Astrocyte (in vitro differentiated cells and primary cell): ENCODE measurements around the gene PGP. TPM values are rescaled to one million over a fixed set of nuclear protein-coding genes. Genes with fewer than 3 reads are reported as not detected.

Experiments
- DNase-seq: peaks from one replicate; pipeline ENCODE4 v3.0.0-alpha.2; 2010; ENCODE audit warnings: low read depth
- FAIRE-seq: peaks from 2 replicates; lab custom pipeline; 2011; peaks lifted over from hg19 to GRCh38; lab: Jason Lieb, UNC
- H2AFZ ChIP-seq: 2 replicates; pipeline ENCODE4 v1.6.0; 2012; ENCODE audit warnings: low read depth, low read length, inconsistent platforms
- H3K27ac ChIP-seq: 2 replicates; pipeline ENCODE4 v1.5.1; 2011; ENCODE audit warnings: low read depth, low read length, inconsistent platforms
- H3K27me3 ChIP-seq: 2 replicates; pipeline ENCODE4 v1.6.0; 2011; ENCODE audit warnings: low read length, inconsistent platforms; ENCODE audit not compliant: insufficient read depth
- H3K36me3 ChIP-seq: 2 replicates; pipeline ENCODE4 v1.5.1; 2011; ENCODE audit warnings: low read length, inconsistent platforms; ENCODE audit not compliant: insufficient read depth
- H3K4me1 ChIP-seq: 2 replicates; pipeline ENCODE4 v1.5.1; 2011; ENCODE audit warnings: low read length, inconsistent platforms; ENCODE audit not compliant: insufficient read depth
- H3K4me2 ChIP-seq: 2 replicates; pipeline ENCODE4 v1.6.0; 2012; ENCODE audit warnings: low read length, inconsistent platforms
- H3K4me3 ChIP-seq: 2 replicates; pipeline ENCODE4 v1.5.1; 2011; ENCODE audit warnings: low read depth, mild to moderate bottlenecking, low read length, inconsistent platforms; ENCODE audit not compliant: insufficient read depth
- H3K79me2 ChIP-seq: 2 replicates; pipeline ENCODE4 v1.6.0; 2012; ENCODE audit warnings: mild to moderate bottlenecking, low read length, inconsistent platforms; ENCODE audit not compliant: insufficient read depth
- H3K9ac ChIP-seq: 2 replicates; pipeline ENCODE4 v1.6.0; 2012; ENCODE audit warnings: mild to moderate bottlenecking, low read length, inconsistent platforms
- H3K9me3 ChIP-seq: 2 replicates; pipeline ENCODE4 v1.5.1; 2012; ENCODE audit warnings: low read depth, mild to moderate bottlenecking, low read length, inconsistent platforms; ENCODE audit not compliant: insufficient read depth
- H4K20me1 ChIP-seq: 2 replicates; pipeline ENCODE4 v1.6.0; 2012; ENCODE audit warnings: low read length, inconsistent platforms; ENCODE audit not compliant: insufficient read depth
- H3K27ac Mint-ChIP-seq: one replicate; pipeline ENCODE4 v1.8.0; 2021; ENCODE audit warnings: mild to moderate bottlenecking, mixed read lengths; ENCODE audit not compliant: unreplicated experiment
- H3K27me3 Mint-ChIP-seq: one replicate; pipeline ENCODE4 v1.8.0; 2021; ENCODE audit warnings: low read depth, mixed read lengths; ENCODE audit not compliant: unreplicated experiment
- H3K36me3 Mint-ChIP-seq: one replicate; pipeline ENCODE4 v1.8.0; 2021; ENCODE audit warnings: low read depth, mixed read lengths; ENCODE audit not compliant: unreplicated experiment
- H3K4me1 Mint-ChIP-seq: one replicate; pipeline ENCODE4 v1.8.0; 2021; ENCODE audit warnings: low read depth, mixed read lengths; ENCODE audit not compliant: unreplicated experiment
- H3K4me3 Mint-ChIP-seq: one replicate; pipeline ENCODE4 v1.8.0; 2021; ENCODE audit warnings: mild to moderate bottlenecking, moderate library complexity, mixed read lengths; ENCODE audit not compliant: unreplicated experiment
- H3K9me3 Mint-ChIP-seq: one replicate; pipeline ENCODE4 v1.8.0; 2021; ENCODE audit warnings: mild to moderate bottlenecking, mixed read lengths; ENCODE audit not compliant: unreplicated experiment
- EZH2 ChIP-seq: IDR thresholded peaks from 2 replicates; pipeline ENCODE4 v1.6.1; 2012; ENCODE audit warnings: mild to moderate bottlenecking, low read length, inconsistent platforms; ENCODE audit not compliant: insufficient read depth
- total RNA-seq: library from RNA; stranded (reverse); gene quantifications from 2 replicates; pipeline ENCODE4 v1.2.1, GENCODE V29; 2021
- TF ChIP-seq, protein P1 (sequence below): IDR thresholded peaks from 2 replicates; pipeline ENCODE4 v1.5.1; 2011; ENCODE audit warnings: low read depth, mild to moderate bottlenecking, inconsistent platforms, low read length, moderate library complexity; ENCODE audit not compliant: insufficient read depth

PGP gene
- total RNA-seq, 1 donor from 2014 or later: 21.1 TPM

DNA sequence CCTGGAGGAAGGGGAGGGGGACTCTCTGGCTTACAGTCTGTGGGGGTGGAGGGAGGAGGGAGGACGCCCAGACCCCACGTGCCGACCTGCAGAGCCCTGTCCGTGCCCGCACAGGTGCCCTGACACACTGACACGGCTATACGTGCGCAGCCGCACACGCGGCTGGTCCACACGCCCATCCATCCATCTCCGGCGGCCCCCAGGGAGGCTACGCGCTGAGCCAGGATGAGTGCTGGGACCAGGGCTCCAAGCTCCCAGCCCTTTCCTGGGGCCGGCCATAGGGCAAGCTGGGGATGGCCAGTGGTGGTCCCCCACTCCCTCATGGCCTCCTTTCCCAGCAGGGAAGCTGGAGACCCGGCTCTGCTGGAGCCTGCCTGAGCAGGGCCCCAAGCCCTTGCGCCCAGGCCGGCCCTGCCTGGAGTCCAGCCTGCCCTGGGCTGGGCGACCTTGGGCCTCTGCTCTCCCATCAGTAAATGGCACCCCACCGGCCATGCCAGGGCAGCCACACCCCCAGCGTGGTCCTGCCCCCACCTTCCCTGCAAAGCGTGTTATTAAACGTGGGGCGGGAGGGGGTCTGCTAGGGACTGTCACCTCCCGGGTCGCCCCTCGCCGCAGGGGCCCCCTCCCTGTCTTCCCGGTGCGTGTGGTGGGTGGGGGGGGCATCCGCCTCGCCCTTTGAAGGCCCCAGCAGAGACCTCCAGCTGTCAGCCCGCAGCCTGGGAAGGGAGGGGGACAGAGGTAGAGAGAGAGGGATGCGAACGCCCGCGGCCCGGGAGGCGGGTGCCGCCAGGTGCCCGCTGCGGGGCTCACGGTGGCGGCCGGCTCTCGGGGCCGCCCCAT, 19.1 kb downstream of the PGP start:
- no peak for DNase-seq
- no peaks in the 10 kb centered on the region for H3K9me3 Mint-ChIP-seq
- H3K4me3 ChIP-seq: no peak overlapping the region
- no peak overlapping the region for H2AFZ ChIP-seq
- H3K27me3 ChIP-seq: peaks cover 26% of the 10 kb centered on the region
- H3K4me1 ChIP-seq: no peaks in the 10 kb centered on the region
- peak overlapping the region; percentile 70 for H3K4me2 ChIP-seq
- no peaks in the 10 kb centered on the region for H3K36me3 ChIP-seq
- no peak overlapping the region for H3K27ac ChIP-seq
- peaks cover 46% of the 10 kb centered on the region for H3K27me3 Mint-ChIP-seq
- peaks cover 3% of the 10 kb centered on the region for H3K36me3 Mint-ChIP-seq
- H3K9ac ChIP-seq: no peak overlapping the region
- TF ChIP-seq EZH2: peak; percentile 97
- TF ChIP-seq, protein P1, sequence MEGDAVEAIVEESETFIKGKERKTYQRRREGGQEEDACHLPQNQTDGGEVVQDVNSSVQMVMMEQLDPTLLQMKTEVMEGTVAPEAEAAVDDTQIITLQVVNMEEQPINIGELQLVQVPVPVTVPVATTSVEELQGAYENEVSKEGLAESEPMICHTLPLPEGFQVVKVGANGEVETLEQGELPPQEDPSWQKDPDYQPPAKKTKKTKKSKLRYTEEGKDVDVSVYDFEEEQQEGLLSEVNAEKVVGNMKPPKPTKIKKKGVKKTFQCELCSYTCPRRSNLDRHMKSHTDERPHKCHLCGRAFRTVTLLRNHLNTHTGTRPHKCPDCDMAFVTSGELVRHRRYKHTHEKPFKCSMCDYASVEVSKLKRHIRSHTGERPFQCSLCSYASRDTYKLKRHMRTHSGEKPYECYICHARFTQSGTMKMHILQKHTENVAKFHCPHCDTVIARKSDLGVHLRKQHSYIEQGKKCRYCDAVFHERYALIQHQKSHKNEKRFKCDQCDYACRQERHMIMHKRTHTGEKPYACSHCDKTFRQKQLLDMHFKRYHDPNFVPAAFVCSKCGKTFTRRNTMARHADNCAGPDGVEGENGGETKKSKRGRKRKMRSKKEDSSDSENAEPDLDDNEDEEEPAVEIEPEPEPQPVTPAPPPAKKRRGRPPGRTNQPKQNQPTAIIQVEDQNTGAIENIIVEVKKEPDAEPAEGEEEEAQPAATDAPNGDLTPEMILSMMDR: no peak
- no peak for FAIRE-seq
- H3K79me2 ChIP-seq: no peaks in the 10 kb centered on the region
- H3K4me1 Mint-ChIP-seq: no peaks in the 10 kb centered on the region
- H3K27ac Mint-ChIP-seq: no peak overlapping the region
- peak overlapping the region; percentile 40 for H3K4me3 Mint-ChIP-seq
- peaks cover 11% of the 10 kb centered on the region for H4K20me1 ChIP-seq
- no peaks in the 10 kb centered on the region for H3K9me3 ChIP-seq

GRCh38 chr16:2194852-2195321, 19.8 kb downstream of the PGP start:
- H3K4me2 ChIP-seq: no peak overlapping the region
- no peak overlapping the region for H3K27ac ChIP-seq
- H3K27me3 ChIP-seq: peaks cover 26% of the 10 kb centered on the region
- no peaks in the 10 kb centered on the region for H3K4me1 ChIP-seq
- H3K27ac Mint-ChIP-seq: no peak overlapping the region
- no peaks in the 10 kb centered on the region for H3K79me2 ChIP-seq
- no peak overlapping the region for H2AFZ ChIP-seq
- no peaks in the 10 kb centered on the region for H3K4me1 Mint-ChIP-seq
- no peak overlapping the region for H3K4me3 ChIP-seq
- FAIRE-seq: no peak
- DNase-seq: no peak
- no peak overlapping the region for H3K4me3 Mint-ChIP-seq
- peaks cover 39% of the 10 kb centered on the region for H3K27me3 Mint-ChIP-seq
- peaks cover 11% of the 10 kb centered on the region for H4K20me1 ChIP-seq
- TF ChIP-seq, protein P1: no peak
- TF ChIP-seq EZH2: no peak
- no peaks in the 10 kb centered on the region for H3K9me3 Mint-ChIP-seq
- no peaks in the 10 kb centered on the region for H3K36me3 ChIP-seq
- H3K9me3 ChIP-seq: no peaks in the 10 kb centered on the region
- H3K36me3 Mint-ChIP-seq: peaks cover 3% of the 10 kb centered on the region
- H3K9ac ChIP-seq: no peak overlapping the region
